ENCODE measurements around the gene TFCP2L1.

TFCP2L1 gene

GRCh38 chr2:121167411-121167810 lies 117.6 kb downstream of the TFCP2L1 start:
- DNase-seq, result no peak

Data from CD4-positive, alpha-beta T cell treated with Interleukin-17A for 4 hours (primary cell).